Limb (tissue), 2 donors: ENCODE data around the gene SLC25A21.

Experiments
- DNase-seq, 2 donors: peaks; one replicate each; pipeline ENCODE4 v3.0.0-alpha.2; 2016; ENCODE audit errors: extremely low spot score in 2 of 2

The SLC25A21 gene

GRCh38 chr14:36653962-36654793, 518.2 kb downstream of the SLC25A21 start:
- peak in 1 of 2 donors; percentile 56 for DNase-seq

GRCh38 chr14:36653413-36653812, 519.0 kb downstream of the SLC25A21 start:
- no peak for DNase-seq

- no peak for DNase-seq
Observed at GRCh38 chr14:36652542-36653201, 519.7 kb downstream of the SLC25A21 start.

DNA sequence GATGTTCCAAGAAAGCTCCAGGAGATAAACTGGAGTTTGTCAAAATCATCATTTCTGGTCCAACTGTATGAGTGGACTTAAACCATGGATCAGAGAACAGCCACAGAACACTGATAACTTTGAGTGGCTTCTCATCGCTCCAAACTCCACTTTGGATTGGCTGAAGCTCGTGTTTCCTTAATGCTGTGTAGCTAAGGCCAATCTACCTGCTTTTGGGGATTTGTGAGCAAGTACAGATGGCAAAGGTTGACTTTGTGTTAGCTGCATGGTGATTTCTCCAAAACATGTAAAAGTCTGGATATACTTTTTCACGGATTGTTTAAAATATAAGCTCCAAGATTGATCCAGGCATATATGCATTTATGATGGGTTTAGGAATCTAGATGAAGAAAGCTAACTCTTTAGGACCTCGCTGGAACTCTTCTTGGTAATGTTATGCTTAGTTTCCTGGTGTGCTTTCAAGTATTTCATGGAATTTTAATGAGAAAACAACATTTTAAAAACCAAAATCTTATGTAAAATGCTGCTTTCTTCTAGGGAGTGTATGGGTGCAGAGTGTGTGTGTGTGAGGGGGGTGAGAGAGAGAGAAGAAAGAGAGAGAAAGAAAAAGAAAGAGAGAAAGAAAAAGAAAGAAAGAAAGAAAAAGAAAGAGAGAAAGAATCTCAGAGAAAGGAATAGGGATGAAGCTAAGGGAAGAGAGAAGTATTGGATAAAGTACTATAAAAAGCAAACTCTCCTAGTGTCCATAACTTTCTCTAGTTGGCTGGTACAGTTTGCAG, 522.3 kb downstream of the SLC25A21 start:
- no peak for DNase-seq

- peak; percentile 62 to 76 for DNase-seq
Observed at GRCh38 chr14:36647824-36648753, 524.3 kb downstream of the SLC25A21 start.

DNA sequence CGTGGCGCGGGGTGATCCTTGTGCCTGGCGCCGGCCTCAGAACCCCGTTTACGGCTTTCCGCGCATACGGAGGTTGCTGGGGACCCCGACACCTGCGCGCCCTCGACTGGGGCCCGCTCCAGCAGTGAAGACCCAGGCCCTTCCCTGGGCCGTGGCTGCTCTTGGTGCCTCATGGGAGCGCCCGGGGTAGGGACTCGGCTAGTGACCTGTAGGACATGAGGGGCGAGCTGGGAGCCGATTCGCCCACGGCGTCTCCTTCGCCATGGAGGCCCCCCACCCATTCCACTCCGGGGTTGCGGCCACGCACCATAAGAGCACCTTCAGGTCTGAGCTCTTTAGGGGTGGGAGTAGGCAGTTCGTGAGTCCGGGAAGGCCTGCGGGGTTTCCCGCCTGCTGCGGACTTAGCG, 525.0 kb downstream of the SLC25A21 start:
- no peak for DNase-seq

DNA sequence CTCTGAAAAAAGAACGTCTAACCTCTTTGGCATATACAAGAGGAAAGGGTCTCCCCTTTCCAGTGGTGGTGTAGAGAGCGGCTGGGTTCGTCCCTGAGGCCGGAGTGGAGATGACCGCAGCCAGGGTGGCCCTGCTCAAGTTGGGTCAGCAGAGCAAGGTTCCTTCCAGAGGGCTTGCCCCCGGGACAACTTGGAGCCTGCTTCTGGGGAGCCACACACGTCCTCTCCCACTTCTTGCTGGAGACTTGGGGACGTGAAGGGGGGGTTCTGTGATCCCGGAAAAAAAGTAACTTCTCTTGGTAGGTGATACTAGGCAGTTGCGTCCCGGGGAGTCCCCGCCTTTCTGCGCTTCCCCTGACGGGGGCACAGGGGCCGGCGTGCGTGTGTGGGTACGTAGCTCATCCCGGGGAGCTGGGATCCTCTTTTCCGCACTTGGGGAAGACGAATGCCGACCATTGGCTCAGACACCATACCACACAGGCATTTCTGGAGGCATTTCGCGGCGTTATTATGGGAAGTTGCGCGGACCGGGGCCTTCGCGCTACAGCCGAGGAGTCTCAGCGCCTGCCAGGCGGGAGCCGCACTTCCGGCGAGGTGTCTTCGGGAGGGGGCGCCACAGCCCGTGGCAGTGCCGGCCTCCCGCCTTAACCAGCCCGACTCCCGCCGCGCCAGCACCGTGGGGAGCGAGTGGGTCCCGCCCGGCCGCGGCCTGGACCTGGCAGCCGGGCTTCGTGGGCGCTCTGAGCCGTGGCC, 525.6 kb downstream of the SLC25A21 start:
- peak in 1 of 2 donors; percentile 68 for DNase-seq

- no peak for DNase-seq
Observed at GRCh38 chr14:36633580-36633979, 538.8 kb downstream of the SLC25A21 start.
